Renal cortex interstitium (tissue), 11 donors: ENCODE data around the gene C1orf56. TPM values are rescaled to one million over a fixed set of nuclear protein-coding genes. Genes with fewer than 3 reads are reported as not detected.

Experiments used
- DNase-seq, 11 donors: peaks; one replicate each; pipeline ENCODE4 v3.0.0-alpha.2; 2013; ENCODE audit warnings: low read depth in 9 of 11, low spot score in 4 of 11; ENCODE audit errors: extremely low read depth in 1 of 11
- polyA plus RNA-seq, 3 donors: library from polyadenylated mRNA; unstranded; fragments of 120-200 nt; gene quantifications; one replicate each; pipeline ENCODE4 v1.2.1, GENCODE V29; 2013; ENCODE audit not compliant: insufficient read length in 3 of 3

C1orf56 gene
- polyA plus RNA-seq, 3 donors = 9.1 to 14.0 (median 11.8) TPM

DNA sequence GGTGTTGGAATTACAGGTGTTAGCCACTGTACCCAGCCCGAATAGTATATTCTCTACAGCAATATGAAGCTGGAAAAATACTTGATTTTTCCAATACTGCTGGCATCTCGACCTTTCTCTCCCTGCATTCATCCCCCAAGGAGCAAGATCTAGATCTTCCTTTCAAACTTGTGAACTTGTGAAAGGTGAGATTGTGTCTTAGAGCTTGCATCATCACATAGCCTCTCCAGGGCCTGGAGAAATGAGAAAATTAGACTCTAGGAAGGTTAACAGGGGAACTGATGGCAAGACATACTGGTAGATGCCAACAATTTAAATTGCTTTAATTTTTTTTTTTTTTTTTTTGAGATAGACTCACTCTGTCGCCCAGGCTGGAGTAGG, 37.2 kb upstream of the C1orf56 start:
- DNase-seq = no peak

GRCh38 chr1:151011154-151011850, 36.2 kb upstream of the C1orf56 start:
- DNase-seq = no peak

GRCh38 chr1:151012684-151013471, 34.7 kb upstream of the C1orf56 start:
- no peak for DNase-seq

GRCh38 chr1:151013518-151013917, 34.0 kb upstream of the C1orf56 start:
- DNase-seq = peak in 7 of 11 donors; percentile 45 to 85 (median 73)

DNA sequence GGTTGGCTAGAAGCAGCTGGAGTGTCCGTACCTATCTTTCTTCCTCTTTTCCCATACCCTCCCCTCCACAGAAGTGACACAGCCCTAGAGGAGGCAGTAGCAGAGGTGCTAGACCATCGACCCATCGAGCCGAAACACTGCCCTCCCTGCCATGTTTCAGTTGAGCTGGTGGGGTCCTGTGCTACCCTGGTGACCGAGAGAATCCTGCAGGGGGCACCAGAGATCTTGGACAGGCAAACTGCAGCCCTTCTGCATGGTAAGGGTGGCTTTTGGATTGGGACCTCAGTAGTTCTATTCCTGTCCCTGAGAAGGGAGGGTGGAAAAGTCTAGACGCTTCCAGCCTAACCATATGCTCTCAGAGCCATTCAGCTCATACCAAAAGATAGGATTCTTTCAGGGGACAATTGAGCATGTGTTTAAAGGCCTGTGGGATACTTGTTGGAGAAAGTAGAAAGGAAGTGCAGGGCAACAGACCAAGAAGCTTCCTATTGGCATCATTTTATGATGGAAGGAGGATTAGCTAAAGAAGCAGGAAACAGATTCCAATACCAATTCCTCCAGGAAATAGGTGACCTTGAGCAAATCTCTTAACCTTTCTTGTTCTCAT, 22.9 kb upstream of the C1orf56 start:
- DNase-seq = peak in 5 of 11 donors; percentile 51 to 71 (median 56)

DNA sequence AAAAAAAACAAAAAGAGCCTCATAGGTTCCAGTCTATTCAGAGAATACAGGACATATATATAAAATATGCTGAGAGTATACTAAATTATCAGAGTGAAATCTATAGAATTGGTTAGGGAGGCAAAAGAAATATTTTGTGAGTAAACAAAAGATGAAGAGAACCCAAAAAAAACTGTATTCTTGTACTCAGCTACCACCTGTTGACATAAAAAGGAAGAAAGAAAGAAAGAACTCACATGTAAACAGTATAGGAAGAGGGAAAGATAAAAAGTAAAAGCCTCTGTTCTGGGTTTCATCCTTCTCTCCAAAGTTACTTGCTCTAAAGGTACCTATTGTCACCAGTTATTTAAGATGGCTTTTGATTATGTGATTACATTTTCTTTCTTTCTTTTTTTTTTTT, 21.1 kb upstream of the C1orf56 start:
- no peak for DNase-seq

- no peak for DNase-seq
Measured at GRCh38 chr1:151032164-151032563, 15.4 kb upstream of the C1orf56 start.

GRCh38 chr1:151035167-151035566, 12.4 kb upstream of the C1orf56 start:
- no peak for DNase-seq

DNA sequence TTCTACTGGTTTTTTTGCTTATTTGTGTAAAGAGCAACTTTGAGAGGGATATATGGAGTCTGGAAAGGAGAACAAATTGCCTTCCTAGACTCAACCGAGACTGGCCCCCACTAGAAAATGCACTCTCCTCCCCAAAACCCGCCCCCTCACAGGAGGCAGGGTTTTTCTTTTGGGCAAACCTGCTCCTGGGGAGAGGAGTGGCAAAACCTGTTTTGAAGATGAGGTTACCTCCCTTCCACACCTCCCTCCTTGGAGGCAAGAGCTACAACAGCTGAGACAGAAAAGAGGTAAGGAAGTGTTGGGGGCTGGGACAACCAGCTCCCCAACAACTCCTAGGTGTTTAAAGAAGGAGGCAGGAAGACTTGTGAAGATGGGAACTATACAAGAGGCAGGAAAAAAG, 11.2 kb upstream of the C1orf56 start, which contains the start of gene BNIPL:
Gene BNIPL, plus strand, starts transcription at position 231 of the 400 bp plus-strand sequence. Its CDS starts 140 bp downstream, at position 371.
- DNase-seq = no peak

- no peak for DNase-seq
Measured at GRCh38 chr1:151037032-151037431, 10.5 kb upstream of the C1orf56 start.

GRCh38 chr1:151039521-151039920, 8.0 kb upstream of the C1orf56 start:
- DNase-seq = no peak

DNA sequence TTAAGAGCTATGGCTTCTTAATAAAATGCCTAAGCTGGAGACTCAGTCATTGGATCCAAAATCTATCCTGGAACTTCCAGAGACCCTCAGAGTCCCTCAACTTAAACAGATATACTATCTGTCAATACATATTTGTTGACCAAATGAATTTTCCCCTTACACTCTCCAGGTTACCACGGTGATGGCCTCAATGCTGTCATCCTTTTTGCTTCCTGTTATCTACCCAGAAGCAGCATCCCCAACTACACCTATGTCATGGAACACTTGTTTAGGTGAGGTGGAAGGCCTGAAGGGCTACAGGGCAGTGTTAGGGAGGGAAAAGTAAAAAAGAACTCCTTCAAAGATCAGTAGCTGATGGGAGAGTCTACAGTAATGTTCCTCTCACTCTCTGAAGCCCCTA, 4.4 kb upstream of the C1orf56 start:
- DNase-seq = no peak

DNA sequence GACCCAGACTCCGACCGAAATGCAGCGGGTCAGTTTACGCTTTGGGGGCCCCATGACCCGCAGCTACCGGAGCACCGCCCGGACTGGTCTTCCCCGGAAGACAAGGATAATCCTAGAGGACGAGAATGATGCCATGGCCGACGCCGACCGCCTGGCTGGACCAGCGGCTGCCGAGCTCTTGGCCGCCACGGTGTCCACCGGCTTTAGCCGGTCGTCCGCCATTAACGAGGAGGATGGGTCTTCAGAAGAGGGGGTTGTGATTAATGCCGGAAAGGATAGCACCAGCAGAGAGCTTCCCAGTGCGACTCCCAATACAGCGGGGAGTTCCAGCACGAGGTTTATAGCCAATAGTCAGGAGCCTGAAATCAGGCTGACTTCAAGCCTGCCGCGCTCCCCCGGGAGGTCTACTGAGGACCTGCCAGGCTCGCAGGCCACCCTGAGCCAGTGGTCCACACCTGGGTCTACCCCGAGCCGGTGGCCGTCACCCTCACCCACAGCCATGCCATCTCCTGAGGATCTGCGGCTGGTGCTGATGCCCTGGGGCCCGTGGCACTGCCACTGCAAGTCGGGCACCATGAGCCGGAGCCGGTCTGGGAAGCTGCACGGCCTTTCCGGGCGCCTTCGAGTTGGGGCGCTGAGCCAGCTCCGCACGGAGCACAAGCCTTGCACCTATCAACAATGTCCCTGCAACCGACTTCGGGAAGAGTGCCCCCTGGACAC, 534 bp downstream of the C1orf56 start:
- DNase-seq = peak in 7 of 11 donors; percentile 49 to 76 (median 67)

- DNase-seq = no peak
Measured at GRCh38 chr1:151048645-151049032, 1.1 kb downstream of the C1orf56 start.

DNA sequence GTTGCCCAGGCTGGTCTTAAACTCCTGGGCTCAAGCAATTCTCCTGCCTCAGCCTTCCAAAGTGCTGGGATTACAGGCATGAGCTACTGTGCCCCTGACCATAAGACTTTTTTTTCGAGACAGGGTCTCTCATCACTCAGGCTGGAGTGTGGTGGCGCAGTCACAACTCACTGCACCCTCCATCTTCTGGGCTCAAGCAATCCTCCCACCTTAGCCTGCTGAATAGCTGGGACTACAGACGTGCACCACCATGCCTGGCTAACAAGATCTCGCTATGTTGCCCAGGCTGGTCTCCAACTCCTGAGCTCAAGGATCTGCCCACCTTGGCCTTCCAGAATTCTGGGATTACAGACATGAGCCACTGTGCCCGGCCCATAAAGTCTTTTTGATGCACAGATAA, 1.9 kb downstream of the C1orf56 start:
- DNase-seq = no peak

DNA sequence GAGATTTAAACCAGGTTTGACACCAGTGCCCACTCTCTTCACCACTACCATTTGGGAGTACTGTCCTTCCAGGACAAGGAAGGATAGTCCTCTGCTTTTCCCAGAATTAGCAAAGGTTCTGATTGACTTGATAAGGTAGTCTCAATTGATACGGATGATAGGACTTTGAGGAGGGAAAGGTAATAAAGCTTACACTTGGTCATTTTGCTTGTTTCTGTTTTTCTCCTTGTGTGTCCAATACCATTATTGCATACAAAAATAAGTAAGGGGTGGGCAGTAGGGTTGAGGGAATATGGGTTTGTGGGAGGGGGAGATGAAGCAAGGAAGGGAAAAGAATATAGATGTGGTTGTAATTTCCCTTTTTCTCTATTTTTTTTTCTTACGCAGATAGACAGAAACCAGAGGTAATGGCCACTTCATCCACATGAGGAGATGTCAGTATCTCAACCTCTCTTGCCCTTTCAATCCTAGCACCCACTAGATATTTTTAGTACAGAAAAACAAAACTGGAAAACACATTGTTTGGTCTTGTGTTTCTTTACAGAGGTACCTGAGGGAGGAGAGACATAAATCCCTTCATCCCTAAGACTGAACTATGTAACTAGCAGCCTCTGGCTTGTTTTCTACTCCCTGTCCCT, 2.6 kb downstream of the C1orf56 start:
- DNase-seq = no peak

DNA sequence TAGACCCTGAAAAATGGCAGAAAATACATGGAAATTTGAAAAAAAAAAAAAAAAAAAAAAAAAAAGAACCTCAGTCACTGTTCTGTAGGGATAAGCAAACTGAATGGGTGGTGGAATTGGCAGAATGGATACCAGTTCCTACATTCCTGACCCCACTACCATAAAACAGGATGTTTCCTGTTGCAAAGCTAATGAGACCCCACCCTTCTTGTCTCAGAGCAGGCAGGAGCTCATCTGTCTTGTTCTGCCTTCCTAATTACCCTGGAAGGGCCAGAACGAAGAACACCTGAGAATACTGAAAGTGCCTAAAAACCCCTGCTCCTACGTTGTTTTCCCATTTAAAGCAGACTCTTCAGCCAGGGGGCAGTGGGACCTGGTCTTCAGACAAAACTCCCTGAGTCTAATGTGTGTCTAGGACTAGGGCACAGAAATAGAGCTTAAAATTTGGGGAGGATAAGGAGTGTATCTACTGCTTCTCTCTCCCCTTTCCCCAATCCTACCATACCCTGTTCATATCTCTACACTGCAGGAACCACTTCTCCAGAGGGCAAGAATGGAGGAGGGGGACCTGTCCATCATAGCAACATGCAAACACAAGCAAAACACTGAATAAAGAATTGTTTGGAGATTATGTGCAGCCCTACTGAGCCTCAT, 3.9 kb downstream of the C1orf56 start:
- no peak for DNase-seq

- DNase-seq = no peak
Measured at GRCh38 chr1:151054971-151055547, 7.5 kb downstream of the C1orf56 start.
